ENCODE results near the gene NXPH3.
"Not testable (repeated sequence)": the region's sequence is repeated elsewhere in the genome, so short reads cannot be mapped to it uniquely, and the experiment has no call there.

Gene NXPH3

GRCh38 chr17:49575679-49576087 is at the start of gene NXPH3:
TSS of gene NXPH3 (plus strand) at chr17:49575871. CDS start at chr17:49576220, 349 bp downstream.
- peak; percentile 66 for DNase-seq

GRCh38 chr17:49527927-49528651 is 47.6 kb upstream of the NXPH3 start:
- no peak for DNase-seq

GRCh38 chr17:49528966-49529365 is 46.7 kb upstream of the NXPH3 start:
- no peak for DNase-seq

- DNase-seq: no peak
Observed at GRCh38 chr17:49530118-49530517, 45.6 kb upstream of the NXPH3 start.

- DNase-seq: no peak
Observed at GRCh38 chr17:49543860-49544259, 31.8 kb upstream of the NXPH3 start.

- DNase-seq: no peak
Observed at GRCh38 chr17:49545007-49545660, 30.5 kb upstream of the NXPH3 start.

GRCh38 chr17:49545806-49546545 is 29.7 kb upstream of the NXPH3 start:
- no peak for DNase-seq

- DNase-seq: no peak
Observed at GRCh38 chr17:49546546-49547535, 28.8 kb upstream of the NXPH3 start.

GRCh38 chr17:49547566-49547965 is 28.1 kb upstream of the NXPH3 start:
- no peak for DNase-seq

- DNase-seq: no peak
Observed at GRCh38 chr17:49548051-49548505, 27.6 kb upstream of the NXPH3 start.

- DNase-seq: no peak
Observed at GRCh38 chr17:49548506-49549310, 27.0 kb upstream of the NXPH3 start.

GRCh38 chr17:49549311-49549605 is 26.4 kb upstream of the NXPH3 start:
- no peak for DNase-seq

- no peak for DNase-seq
Observed at GRCh38 chr17:49549691-49550678, 25.7 kb upstream of the NXPH3 start.

GRCh38 chr17:49550764-49551163 is 24.9 kb upstream of the NXPH3 start:
- DNase-seq: not testable (repeated sequence)

- DNase-seq: no peak
Observed at GRCh38 chr17:49551221-49552069, 24.2 kb upstream of the NXPH3 start.

- no peak for DNase-seq
Observed at GRCh38 chr17:49552070-49552751, 23.5 kb upstream of the NXPH3 start.

- no peak for DNase-seq
Observed at GRCh38 chr17:49553676-49554335, 21.9 kb upstream of the NXPH3 start.
